Osteoblast (primary cell): Measurements from ENCODE around the gene FAM151A. TPM values are rescaled to one million over a fixed set of nuclear protein-coding genes. Genes with fewer than 3 reads are reported as not detected.

Experiments
- DNase-seq: peaks from one replicate; pipeline ENCODE4 v3.0.0; 2011; ENCODE audit warnings: low spot score, mixed read lengths; ENCODE audit not compliant: insufficient read length; ENCODE audit errors: missing footprints
- H2AFZ ChIP-seq: 2 replicates; pipeline ENCODE4 v1.6.0; 2011; ENCODE audit warnings: mild to moderate bottlenecking, low read length
- H3K27ac ChIP-seq: 2 replicates; pipeline ENCODE4 v1.5.1; 2011; ENCODE audit warnings: mild to moderate bottlenecking, low read depth, low read length, moderate library complexity
- H3K27me3 ChIP-seq: 2 replicates; pipeline ENCODE4 v1.6.0; 2012; ENCODE audit warnings: mild to moderate bottlenecking, control low read depth, inconsistent platforms, low read length, moderate library complexity; ENCODE audit not compliant: insufficient read depth
- H3K36me3 ChIP-seq: 2 replicates; pipeline ENCODE4 v1.5.1; 2011; ENCODE audit warnings: mild to moderate bottlenecking, low read length, control low read depth, moderate library complexity; ENCODE audit not compliant: insufficient read depth
- H3K4me1 ChIP-seq: 2 replicates; pipeline ENCODE4 v1.5.1; 2011; ENCODE audit warnings: mild to moderate bottlenecking, low read length, control low read depth, moderate library complexity; ENCODE audit not compliant: insufficient read depth
- H3K4me2 ChIP-seq: 2 replicates; pipeline ENCODE4 v1.6.0; 2011; ENCODE audit warnings: mild to moderate bottlenecking, low read length; ENCODE audit not compliant: insufficient read depth
- H3K4me3 ChIP-seq: fragments of 200-600 bp; sonication (generic); 3 replicates; pipeline ENCODE4 v1.5.1; 2012; ENCODE audit warnings: mild to moderate bottlenecking, low read length, inconsistent platforms; ENCODE audit not compliant: insufficient read depth
- H3K79me2 ChIP-seq: 2 replicates; pipeline ENCODE4 v1.6.0; 2012; ENCODE audit warnings: mild to moderate bottlenecking, low read length, control low read depth, inconsistent platforms; ENCODE audit not compliant: insufficient read depth
- H3K9me3 ChIP-seq: 2 replicates; pipeline ENCODE4 v1.5.1; 2011; ENCODE audit warnings: low read depth, low read length, control low read depth
- H4K20me1 ChIP-seq: 2 replicates; pipeline ENCODE4 v1.6.0; 2012; ENCODE audit warnings: mild to moderate bottlenecking, low read length, control low read depth; ENCODE audit not compliant: insufficient read depth
- total RNA-seq: library from RNA; depleted of rRNA; stranded (reverse); fragments of >200 nt; gene quantifications from 2 replicates; pipeline ENCODE4 v1.2.3, GENCODE V29; 2012
- TF ChIP-seq, protein P1 (sequence below): IDR thresholded peaks from 2 replicates; pipeline ENCODE4 v1.5.1; 2011; ENCODE audit warnings: mild to moderate bottlenecking, low read depth, low read length, moderate library complexity; ENCODE audit errors: extremely low read depth

Gene FAM151A
- total RNA-seq, 1 donor: not detected

DNA sequence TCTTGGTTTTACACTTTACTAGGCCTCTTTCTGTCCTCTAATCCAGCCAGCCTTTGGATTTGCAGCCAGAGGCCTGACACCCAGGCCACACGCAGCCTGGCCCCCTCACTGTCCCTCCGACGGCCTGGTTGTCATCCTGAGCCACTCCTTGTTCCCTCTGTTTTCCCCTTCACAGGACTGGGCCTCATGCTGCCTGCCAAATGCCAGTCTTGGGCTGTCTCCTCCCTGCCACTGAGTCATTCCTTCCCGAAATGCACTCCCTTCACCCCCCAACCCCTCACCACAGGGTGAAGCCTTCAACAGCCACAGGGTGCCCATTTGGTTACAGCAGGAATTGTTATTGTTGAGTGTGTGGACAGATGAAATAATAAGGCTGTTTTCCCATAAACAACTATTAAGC, 54.0 kb downstream of the FAM151A start:
- Histone ChIP-seq H4K20me1 (no peaks in the 10 kb centered on the region), H3K36me3 (no peaks in the 10 kb centered on the region), H3K4me3 (no peak overlapping the region), H3K4me1 (no peaks in the 10 kb centered on the region), H2AFZ (peak overlapping the region; percentile 87), H3K9me3 (no peaks in the 10 kb centered on the region), H3K4me2 (no peak overlapping the region), H3K27me3 (no peaks in the 10 kb centered on the region), H3K27ac (no peak overlapping the region), H3K79me2 (no peaks in the 10 kb centered on the region)
- peak; percentile 86 for DNase-seq
- TF ChIP-seq, protein P1, sequence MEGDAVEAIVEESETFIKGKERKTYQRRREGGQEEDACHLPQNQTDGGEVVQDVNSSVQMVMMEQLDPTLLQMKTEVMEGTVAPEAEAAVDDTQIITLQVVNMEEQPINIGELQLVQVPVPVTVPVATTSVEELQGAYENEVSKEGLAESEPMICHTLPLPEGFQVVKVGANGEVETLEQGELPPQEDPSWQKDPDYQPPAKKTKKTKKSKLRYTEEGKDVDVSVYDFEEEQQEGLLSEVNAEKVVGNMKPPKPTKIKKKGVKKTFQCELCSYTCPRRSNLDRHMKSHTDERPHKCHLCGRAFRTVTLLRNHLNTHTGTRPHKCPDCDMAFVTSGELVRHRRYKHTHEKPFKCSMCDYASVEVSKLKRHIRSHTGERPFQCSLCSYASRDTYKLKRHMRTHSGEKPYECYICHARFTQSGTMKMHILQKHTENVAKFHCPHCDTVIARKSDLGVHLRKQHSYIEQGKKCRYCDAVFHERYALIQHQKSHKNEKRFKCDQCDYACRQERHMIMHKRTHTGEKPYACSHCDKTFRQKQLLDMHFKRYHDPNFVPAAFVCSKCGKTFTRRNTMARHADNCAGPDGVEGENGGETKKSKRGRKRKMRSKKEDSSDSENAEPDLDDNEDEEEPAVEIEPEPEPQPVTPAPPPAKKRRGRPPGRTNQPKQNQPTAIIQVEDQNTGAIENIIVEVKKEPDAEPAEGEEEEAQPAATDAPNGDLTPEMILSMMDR: no peak

DNA sequence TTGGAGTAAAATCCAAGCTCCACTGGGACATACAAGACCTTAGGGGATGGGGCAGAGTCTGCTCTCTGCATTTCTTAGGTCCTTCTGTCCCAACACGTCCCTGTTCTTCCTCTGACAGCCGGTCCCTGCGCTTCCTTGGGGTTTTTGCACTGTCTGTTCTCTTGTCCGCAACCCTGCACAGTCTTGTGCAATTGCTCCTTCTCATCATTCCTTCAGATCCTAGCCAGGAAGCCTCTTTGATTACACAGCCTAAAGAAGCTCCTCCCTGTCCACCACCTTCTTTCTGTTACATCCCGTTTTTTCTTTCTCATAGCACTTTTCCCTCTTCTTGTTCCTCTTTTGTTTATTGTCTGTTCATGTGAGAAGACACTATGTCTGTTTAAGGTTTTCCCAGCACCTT, 55.4 kb downstream of the FAM151A start:
- no peak overlapping the region for H3K4me2 ChIP-seq
- H3K4me3 ChIP-seq: no peak overlapping the region
- no peak overlapping the region for H3K27ac ChIP-seq
- no peaks in the 10 kb centered on the region for H3K27me3 ChIP-seq
- H2AFZ ChIP-seq: no peak overlapping the region
- TF ChIP-seq, protein P1: no peak
- no peaks in the 10 kb centered on the region for H3K36me3 ChIP-seq
- no peaks in the 10 kb centered on the region for H3K9me3 ChIP-seq
- H3K4me1 ChIP-seq: no peaks in the 10 kb centered on the region
- H4K20me1 ChIP-seq: no peaks in the 10 kb centered on the region
- no peaks in the 10 kb centered on the region for H3K79me2 ChIP-seq
- DNase-seq: peak; percentile 75

DNA sequence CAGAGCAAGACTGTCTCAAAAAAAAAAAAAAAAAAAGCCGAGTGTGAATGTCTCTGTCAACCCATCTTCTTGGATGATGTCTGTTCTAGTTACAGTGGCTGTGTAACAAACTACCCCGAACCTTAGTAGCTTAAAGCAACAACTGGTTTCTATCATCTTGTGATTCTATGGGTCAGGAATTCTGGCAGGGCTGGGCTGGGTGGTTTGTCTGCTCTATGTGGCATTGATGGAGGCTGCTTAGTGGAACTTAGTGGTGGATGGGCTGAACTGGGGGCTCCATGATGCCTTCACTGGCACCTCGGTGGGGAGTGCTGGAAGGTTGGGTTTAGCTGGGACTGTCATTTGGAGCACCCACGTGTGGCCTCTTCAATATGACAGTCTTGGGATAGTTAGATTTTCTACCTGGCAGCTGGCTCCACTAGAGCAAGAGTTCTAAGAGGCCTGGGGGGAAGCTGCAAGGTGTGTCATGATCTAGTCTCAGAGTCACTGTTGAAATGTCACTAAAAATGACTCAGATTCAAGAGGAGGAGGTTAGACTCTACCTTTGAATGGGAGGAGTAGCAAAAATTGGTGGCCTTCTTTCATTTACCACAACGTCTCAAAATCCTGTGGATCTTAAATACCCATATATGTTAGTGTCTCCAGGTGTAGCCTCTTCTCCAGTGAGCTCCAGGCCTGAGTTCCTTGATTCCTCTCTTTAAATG, 56.7 kb downstream of the FAM151A start:
- Histone ChIP-seq H3K4me2 (no peak overlapping the region), H3K4me3 (no peak overlapping the region), H3K79me2 (no peaks in the 10 kb centered on the region), H3K27ac (no peak overlapping the region), H3K4me1 (no peaks in the 10 kb centered on the region), H3K9me3 (no peaks in the 10 kb centered on the region), H3K36me3 (no peaks in the 10 kb centered on the region), H3K27me3 (no peaks in the 10 kb centered on the region), H4K20me1 (no peaks in the 10 kb centered on the region), H2AFZ (no peak overlapping the region)
- DNase-seq: peak; percentile 19
- TF ChIP-seq, protein P1: no peak

DNA sequence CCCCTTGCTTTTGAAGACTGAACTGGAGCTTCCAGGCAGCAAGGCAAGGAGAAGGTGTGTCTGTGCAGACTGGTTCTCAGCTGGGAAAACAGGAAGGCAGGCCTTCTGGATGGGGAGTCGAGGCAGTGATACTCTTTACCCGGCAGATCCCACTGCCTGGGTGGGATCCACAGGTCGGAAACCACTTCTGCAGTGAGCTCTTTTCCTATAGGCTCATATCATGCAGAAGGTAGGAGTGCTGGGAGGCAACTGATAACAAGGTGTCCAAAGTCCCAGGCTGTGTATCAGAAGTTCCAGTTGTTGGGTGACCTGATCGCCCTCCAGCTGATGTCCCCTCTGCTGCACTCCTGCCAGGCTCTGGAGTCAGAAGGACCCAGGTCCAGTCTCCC, 58.2 kb downstream of the FAM151A start:
- H3K79me2 ChIP-seq: no peaks in the 10 kb centered on the region
- H4K20me1 ChIP-seq: no peaks in the 10 kb centered on the region
- no peaks in the 10 kb centered on the region for H3K4me1 ChIP-seq
- H3K9me3 ChIP-seq: no peaks in the 10 kb centered on the region
- DNase-seq: peak; percentile 78
- no peak overlapping the region for H3K4me3 ChIP-seq
- H3K4me2 ChIP-seq: no peak overlapping the region
- no peaks in the 10 kb centered on the region for H3K36me3 ChIP-seq
- H2AFZ ChIP-seq: no peak overlapping the region
- no peak overlapping the region for H3K27ac ChIP-seq
- H3K27me3 ChIP-seq: no peaks in the 10 kb centered on the region
- TF ChIP-seq, protein P1: no peak
